Measurements from ENCODE around the gene PPP1R3D.
"Not testable (repeated sequence)": the region's sequence is repeated elsewhere in the genome, so short reads cannot be mapped to it uniquely, and the experiment has no call there.

The PPP1R3D gene

DNA sequence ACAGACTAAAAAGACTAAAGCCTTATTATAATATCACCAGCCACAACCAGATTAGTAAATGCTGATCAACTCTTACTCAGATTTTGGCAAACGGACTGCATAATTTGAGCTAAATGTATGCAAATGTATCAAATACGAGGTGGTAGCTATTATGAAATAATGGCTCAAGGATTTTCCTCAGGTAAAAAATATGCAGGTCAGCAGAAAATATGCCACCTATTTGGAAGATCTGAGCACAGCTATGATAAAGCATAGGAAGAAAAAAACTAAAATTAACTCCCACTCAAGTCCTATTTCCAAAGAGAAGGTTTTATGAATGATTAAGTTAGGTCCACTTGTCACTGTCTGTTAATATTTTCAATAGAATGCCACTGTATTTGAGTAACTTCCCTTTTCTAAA, 29.1 kb downstream of the PPP1R3D start:
- in situ Hi-C loops (cut with HindIII; ENCODE audit: low pct_ligation_motif_present, low sequenced_read_pairs) = no loop called here
- TF ChIP-seq CTCF (IDR thresholded peaks at IDR 0.05; ENCODE audit: low read depth, low read length, missing control alignments) = no peak
- no peaks in the 10 kb centered on the region for H3K27me3 ChIP-seq (replicated peaks)
- no peaks in the 10 kb centered on the region for H3K36me3 ChIP-seq (replicated peaks)
- no peak overlapping the region for H3K4me3 ChIP-seq (ENCODE audit: low read depth, low read length)
- H3K27ac ChIP-seq = no peak overlapping the region
- no peak for DNase-seq

DNA sequence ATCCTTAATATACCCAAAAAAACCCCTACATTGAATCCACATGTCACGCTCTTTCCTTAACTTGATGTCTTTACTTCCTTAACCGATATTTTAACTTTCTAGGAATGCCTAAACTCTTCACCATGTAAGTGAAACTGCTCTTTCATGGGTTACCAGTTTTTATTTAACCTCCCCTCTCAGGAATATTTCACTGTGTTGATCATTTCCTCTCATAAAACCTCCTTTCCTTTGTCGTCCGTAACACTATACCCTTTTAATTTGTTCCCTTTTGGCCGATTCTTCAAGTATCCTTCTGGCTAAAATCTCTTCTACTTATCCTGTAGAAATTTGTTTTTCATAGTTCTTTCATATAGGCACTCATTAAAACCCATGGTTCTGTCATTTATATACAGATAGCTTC, 31.2 kb downstream of the PPP1R3D start:
- Histone ChIP-seq H3K27me3 (replicated peaks) (no peaks in the 10 kb centered on the region), H3K4me3 (ENCODE audit: low read depth, low read length) (no peak overlapping the region), H3K27ac (no peak overlapping the region), H3K36me3 (replicated peaks) (no peaks in the 10 kb centered on the region)
- no peak for TF ChIP-seq CTCF (IDR thresholded peaks at IDR 0.05; ENCODE audit: low read depth, low read length, missing control alignments)
- in situ Hi-C loops (cut with HindIII; ENCODE audit: low pct_ligation_motif_present, low sequenced_read_pairs) = no loop called here
- DNase-seq = no peak

GRCh38 chr20:59903621-59904020, 36.5 kb downstream of the PPP1R3D start:
- H3K27ac ChIP-seq = no peak overlapping the region
- no peak overlapping the region for H3K4me3 ChIP-seq (ENCODE audit: low read depth, low read length)
- in situ Hi-C loops (cut with HindIII; ENCODE audit: low pct_ligation_motif_present, low sequenced_read_pairs) = no loop called here
- no peak for TF ChIP-seq CTCF (IDR thresholded peaks at IDR 0.05; ENCODE audit: low read depth, low read length, missing control alignments)
- no peaks in the 10 kb centered on the region for H3K36me3 ChIP-seq (replicated peaks)
- H3K27me3 ChIP-seq (replicated peaks) = no peaks in the 10 kb centered on the region
- DNase-seq = no peak

DNA sequence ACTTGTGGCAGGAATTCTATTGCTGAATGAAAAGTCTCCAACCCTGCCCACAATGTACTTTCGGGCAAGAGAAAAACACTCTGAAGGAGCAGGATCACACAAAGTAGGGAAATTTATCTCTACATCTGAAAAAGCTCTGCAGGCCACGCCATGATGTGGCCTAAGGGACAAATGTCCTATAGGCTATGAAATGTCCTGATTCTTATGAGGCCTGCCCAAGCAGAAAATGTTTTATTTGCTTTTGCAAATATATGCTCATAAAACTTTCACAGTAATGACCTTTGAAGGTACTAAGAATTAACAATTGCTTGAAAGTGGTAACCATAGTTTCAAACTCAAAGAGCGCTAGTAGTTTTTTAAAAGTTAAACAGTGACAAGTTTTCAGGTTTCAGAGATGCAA, 37.6 kb downstream of the PPP1R3D start:
- Histone ChIP-seq H3K27me3 (replicated peaks) (no peaks in the 10 kb centered on the region), H3K4me3 (ENCODE audit: low read depth, low read length) (no peak overlapping the region), H3K36me3 (replicated peaks) (no peaks in the 10 kb centered on the region), H3K27ac (no peak overlapping the region)
- no peak for DNase-seq
- in situ Hi-C loops (cut with HindIII; ENCODE audit: low pct_ligation_motif_present, low sequenced_read_pairs) = no loop called here
- TF ChIP-seq CTCF (IDR thresholded peaks at IDR 0.05; ENCODE audit: low read depth, low read length, missing control alignments) = no peak

GRCh38 chr20:59895908-59896307, 44.2 kb downstream of the PPP1R3D start:
- no peak overlapping the region for H3K27ac ChIP-seq
- TF ChIP-seq CTCF (IDR thresholded peaks at IDR 0.05; ENCODE audit: low read depth, low read length, missing control alignments) = no peak
- H3K36me3 ChIP-seq (replicated peaks) = no peaks in the 10 kb centered on the region
- in situ Hi-C loops (cut with HindIII; ENCODE audit: low pct_ligation_motif_present, low sequenced_read_pairs) = no loop called here
- no peak overlapping the region for H3K4me3 ChIP-seq (ENCODE audit: low read depth, low read length)
- no peak for DNase-seq
- no peaks in the 10 kb centered on the region for H3K27me3 ChIP-seq (replicated peaks)

DNA sequence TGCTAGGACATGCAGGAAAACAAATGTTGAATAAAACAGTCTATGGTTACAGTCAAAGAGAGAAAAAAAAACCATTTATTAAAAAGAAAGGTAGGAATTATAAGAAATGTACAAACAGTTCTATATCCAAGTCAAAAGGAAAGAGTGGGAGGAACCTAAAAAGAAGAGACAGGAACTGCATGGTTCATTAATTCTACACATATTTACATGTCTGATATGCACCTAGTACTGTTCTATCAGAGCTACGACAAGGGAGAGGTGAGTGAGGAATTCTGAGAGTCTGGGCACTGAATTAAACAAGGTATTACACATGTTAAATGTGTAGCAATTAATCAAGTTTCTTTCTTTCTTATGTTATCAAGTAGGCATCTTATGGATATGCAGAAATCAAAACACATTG, 48.5 kb downstream of the PPP1R3D start:
- Histone ChIP-seq H3K27ac (no peak overlapping the region), H3K27me3 (replicated peaks) (no peaks in the 10 kb centered on the region), H3K36me3 (replicated peaks) (no peaks in the 10 kb centered on the region), H3K4me3 (ENCODE audit: low read depth, low read length) (no peak overlapping the region)
- in situ Hi-C loops (cut with HindIII; ENCODE audit: low pct_ligation_motif_present, low sequenced_read_pairs) = no loop called here
- DNase-seq = no peak
- no peak for TF ChIP-seq CTCF (IDR thresholded peaks at IDR 0.05; ENCODE audit: low read depth, low read length, missing control alignments)

DNA sequence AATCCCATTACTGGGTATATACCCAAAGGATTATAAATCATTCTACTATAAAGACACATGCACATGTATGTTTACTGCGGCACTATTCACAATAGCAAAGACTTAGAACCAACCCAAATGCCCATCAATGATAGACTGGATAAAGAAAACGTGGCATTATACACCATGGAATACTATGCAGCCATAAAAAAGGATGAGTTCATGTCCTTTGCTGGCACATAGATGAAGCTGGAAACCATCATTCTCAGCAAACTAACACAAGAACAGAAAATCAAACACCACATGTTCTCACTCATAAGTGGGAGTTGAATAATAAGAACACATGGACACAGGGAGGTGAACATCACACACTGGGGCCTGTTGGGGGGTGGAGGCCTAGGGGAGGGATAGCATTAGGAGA, 50.1 kb downstream of the PPP1R3D start:
- in situ Hi-C loops (cut with HindIII; ENCODE audit: low pct_ligation_motif_present, low sequenced_read_pairs); H3K4me3 ChIP-seq (ENCODE audit: low read depth, low read length): not testable (repeated sequence)

More for the DNA sequence above, 50.1 kb downstream of the PPP1R3D start:
- H3K36me3 ChIP-seq (replicated peaks); H3K27ac ChIP-seq; DNase-seq; H3K27me3 ChIP-seq (replicated peaks): not testable (repeated sequence)
